ENCODE measurements around the gene RXRB. TPM values are rescaled to one million over a fixed set of nuclear protein-coding genes. Genes with fewer than 3 reads are reported as not detected.

RXRB gene
- total and polyA plus RNA-seq, 2 of the 13 experiments (the other 11 are each of a cell fraction or from before 2014, with no cell fraction given): 26.7 to 55.7 TPM

DNA sequence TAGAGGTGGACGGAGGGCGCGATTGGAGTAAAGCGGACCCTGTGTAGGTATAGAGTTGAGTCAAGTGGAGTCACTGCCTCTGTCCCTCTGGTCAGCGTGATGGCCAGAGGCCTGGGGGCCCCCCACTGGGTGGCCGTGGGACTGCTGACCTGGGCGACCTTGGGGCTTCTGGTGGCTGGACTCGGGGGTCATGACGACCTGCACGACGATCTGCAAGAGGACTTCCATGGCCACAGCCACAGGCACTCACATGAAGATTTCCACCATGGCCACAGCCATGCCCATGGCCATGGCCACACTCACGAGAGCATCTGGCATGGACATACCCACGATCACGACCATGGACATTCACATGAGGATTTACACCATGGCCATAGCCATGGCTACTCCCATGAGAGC, 681 bp upstream of the RXRB start (continued):
- TF ChIP-seq MTF2 (CRISPR knock-in tag; IDR thresholded peaks at IDR 0.05; ENCODE audit: borderline replicate concordance) (no peak), HHEX (CRISPR knock-in tag; IDR thresholded peaks at IDR 0.05) (0 out of 2 replicates have a peak, but pooled peaks have one; percentile 38), ZMYM3 (CRISPR knock-in tag; IDR thresholded peaks at IDR 0.05) (no peak), ZNF546 (CRISPR knock-in tag; conservative IDR thresholded peaks at IDR 0.05) (no peak; the same call in 1 of the 2 replicates), ZSCAN31 (CRISPR knock-in tag; IDR thresholded peaks at IDR 0.05; ENCODE audit: low read depth) (no peak), ISX (CRISPR knock-in tag; conservative IDR thresholded peaks at IDR 0.05) (no peak), ZNF563 (CRISPR knock-in tag; IDR thresholded peaks at IDR 0.05) (no peak), ZNF567 (CRISPR knock-in tag; IDR thresholded peaks at IDR 0.05; ENCODE audit: borderline replicate concordance) (no peak), EEA1 (CRISPR knock-in tag; IDR thresholded peaks at IDR 0.05; ENCODE audit: borderline replicate concordance) (peak; percentile 27; the same call in 1 of the 2 replicates), THAP9 (CRISPR knock-in tag; IDR thresholded peaks at IDR 0.05; ENCODE audit: borderline replicate concordance) (no peak), ATF7-NPFF (CRISPR knock-in tag; IDR thresholded peaks at IDR 0.05; ENCODE audit: low read depth) (no peak), KAT2B (IDR thresholded peaks at IDR 0.05; ENCODE audit: borderline replicate concordance, low read depth, low read length) (no peak), BATF2 (CRISPR knock-in tag; IDR thresholded peaks at IDR 0.05) (no peak), ZNF282 (IDR thresholded peaks at IDR 0.05; ENCODE audit: partially characterized antibody) (no peak), ZNF577 (CRISPR knock-in tag; IDR thresholded peaks at IDR 0.05; ENCODE audit: borderline replicate concordance, low read depth) (no peak)
- TF ChIP-seq, protein P1, sequence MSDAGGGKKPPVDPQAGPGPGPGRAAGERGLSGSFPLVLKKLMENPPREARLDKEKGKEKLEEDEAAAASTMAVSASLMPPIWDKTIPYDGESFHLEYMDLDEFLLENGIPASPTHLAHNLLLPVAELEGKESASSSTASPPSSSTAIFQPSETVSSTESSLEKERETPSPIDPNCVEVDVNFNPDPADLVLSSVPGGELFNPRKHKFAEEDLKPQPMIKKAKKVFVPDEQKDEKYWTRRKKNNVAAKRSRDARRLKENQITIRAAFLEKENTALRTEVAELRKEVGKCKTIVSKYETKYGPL (CRISPR knock-in tag; IDR thresholded peaks at IDR 0.05): no peak
- TF ChIP-seq, protein P2, sequence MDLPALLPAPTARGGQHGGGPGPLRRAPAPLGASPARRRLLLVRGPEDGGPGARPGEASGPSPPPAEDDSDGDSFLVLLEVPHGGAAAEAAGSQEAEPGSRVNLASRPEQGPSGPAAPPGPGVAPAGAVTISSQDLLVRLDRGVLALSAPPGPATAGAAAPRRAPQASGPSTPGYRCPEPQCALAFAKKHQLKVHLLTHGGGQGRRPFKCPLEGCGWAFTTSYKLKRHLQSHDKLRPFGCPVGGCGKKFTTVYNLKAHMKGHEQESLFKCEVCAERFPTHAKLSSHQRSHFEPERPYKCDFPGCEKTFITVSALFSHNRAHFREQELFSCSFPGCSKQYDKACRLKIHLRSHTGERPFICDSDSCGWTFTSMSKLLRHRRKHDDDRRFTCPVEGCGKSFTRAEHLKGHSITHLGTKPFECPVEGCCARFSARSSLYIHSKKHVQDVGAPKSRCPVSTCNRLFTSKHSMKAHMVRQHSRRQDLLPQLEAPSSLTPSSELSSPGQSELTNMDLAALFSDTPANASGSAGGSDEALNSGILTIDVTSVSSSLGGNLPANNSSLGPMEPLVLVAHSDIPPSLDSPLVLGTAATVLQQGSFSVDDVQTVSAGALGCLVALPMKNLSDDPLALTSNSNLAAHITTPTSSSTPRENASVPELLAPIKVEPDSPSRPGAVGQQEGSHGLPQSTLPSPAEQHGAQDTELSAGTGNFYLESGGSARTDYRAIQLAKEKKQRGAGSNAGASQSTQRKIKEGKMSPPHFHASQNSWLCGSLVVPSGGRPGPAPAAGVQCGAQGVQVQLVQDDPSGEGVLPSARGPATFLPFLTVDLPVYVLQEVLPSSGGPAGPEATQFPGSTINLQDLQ (CRISPR knock-in tag; IDR thresholded peaks at IDR 0.05): no peak
- TF ChIP-seq, protein P3, sequence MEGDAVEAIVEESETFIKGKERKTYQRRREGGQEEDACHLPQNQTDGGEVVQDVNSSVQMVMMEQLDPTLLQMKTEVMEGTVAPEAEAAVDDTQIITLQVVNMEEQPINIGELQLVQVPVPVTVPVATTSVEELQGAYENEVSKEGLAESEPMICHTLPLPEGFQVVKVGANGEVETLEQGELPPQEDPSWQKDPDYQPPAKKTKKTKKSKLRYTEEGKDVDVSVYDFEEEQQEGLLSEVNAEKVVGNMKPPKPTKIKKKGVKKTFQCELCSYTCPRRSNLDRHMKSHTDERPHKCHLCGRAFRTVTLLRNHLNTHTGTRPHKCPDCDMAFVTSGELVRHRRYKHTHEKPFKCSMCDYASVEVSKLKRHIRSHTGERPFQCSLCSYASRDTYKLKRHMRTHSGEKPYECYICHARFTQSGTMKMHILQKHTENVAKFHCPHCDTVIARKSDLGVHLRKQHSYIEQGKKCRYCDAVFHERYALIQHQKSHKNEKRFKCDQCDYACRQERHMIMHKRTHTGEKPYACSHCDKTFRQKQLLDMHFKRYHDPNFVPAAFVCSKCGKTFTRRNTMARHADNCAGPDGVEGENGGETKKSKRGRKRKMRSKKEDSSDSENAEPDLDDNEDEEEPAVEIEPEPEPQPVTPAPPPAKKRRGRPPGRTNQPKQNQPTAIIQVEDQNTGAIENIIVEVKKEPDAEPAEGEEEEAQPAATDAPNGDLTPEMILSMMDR (CRISPR knock-in tag; IDR thresholded peaks at IDR 0.05): 0 out of 2 replicates have a peak, but pooled peaks have one; percentile 25
- TF ChIP-seq, protein P4, sequence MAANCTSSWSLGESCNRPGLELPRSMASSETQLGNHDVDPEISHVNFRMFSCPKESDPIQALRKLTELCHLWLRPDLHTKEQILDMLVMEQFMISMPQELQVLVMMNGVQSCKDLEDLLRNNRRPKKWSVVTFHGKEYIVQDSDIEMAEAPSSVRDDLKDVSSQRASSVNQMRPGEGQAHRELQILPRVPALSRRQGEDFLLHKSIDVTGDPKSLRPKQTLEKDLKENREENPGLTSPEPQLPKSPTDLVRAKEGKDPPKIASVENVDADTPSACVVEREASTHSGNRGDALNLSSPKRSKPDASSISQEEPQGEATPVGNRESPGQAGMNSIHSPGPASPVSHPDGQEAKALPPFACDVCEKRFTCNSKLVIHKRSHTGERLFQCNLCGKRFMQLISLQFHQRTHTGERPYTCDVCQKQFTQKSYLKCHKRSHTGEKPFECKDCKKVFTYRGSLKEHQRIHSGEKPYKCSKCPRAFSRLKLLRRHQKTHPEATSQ (CRISPR knock-in tag; IDR thresholded peaks at IDR 0.05; ENCODE audit: borderline replicate concordance): no peak
